Activated CD4-positive, alpha-beta T cell treated with anti-CD3 and anti-CD28 coated beads for 24 hours (primary cell): Measurements from ENCODE around the gene UXS1.

Source experiments
- DNase-seq, 2 donors: peaks; one replicate each; pipeline ENCODE4 v3.0.0-alpha.2; 2020; ENCODE audit warnings: low read depth in 2 of 2

UXS1 gene

DNA sequence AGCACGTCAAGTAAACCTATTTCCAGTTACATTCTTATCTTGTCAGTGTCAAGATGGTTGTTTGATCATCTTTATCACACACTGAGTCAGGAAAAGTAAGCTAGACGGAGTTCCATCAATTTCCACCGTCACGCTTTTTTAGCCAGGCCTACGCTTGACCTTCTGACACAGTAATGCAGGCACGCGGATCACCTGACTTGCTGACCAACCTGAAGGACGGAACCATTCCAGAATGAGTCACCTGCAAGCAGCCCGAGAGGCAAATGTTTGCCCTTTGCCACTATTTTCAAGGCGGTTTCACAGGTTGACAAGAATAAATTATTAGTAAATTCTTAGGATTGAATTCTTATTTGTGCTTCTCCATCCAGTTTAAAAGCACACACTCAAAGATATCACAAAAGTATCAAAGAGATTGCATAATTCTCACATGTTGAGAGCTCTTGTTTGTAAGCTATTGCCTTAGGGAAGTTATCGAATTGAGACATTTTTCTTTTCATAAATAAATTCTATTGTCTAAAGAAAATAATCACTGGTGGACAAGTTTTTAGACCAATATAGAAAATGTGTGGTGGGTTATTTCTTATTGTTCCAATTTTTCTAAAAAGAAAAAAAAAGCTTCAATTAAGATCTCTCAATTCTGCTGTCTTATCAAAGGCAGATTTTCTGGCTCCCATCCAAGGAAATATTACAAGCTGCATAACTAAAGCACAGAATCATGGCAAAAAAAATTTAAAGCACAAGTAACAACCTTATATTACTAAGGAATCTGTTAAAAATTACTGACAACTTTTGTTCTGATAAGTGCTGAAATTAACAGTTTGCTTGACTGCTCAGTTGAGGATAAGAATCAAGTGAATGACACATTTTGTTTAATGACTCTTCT lies 31.9 kb downstream of the UXS1 start:
- no peak for DNase-seq

DNA sequence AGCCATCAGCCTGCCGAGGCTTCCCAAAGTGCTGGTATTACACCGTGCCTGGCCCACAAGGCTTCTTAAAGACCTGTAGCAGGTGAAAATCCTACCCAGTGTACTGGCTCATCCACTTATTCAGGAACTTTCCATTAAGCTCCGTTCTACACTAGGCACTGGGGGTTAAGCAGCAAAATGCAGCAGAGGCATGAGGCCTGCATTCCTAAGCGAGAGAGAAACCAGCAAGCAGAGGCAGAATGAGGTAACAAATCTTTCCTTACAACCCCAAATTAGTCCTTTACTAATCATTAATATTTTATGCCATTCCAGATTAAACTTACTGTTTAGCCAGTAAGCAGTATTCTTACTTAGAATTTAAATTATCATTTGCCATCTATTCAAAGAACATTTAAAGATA lies 32.8 kb downstream of the UXS1 start:
- DNase-seq = no peak

DNA sequence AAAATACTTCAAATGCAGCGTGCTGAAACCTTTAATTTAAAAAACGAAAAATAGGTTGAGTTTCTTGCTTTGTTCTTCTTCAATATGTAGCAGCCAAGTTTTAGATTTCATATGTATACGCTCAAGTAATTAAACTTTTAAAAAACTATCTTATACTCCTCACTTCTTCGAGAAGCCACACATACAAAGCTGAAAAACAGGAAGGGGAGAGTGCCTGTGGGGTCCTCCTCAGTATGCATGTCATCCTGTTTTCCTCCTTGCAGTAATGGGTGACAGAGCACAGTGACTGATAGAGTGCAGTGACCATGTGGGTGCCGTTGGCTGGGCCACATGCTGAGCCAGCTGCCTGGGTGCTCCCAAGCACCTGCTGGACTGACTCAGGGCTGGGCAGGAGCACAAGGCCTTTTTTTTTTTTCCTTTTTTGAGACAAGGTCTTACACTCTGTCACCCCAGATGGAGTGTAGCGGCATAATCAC lies 33.3 kb downstream of the UXS1 start:
- no peak for DNase-seq

DNA sequence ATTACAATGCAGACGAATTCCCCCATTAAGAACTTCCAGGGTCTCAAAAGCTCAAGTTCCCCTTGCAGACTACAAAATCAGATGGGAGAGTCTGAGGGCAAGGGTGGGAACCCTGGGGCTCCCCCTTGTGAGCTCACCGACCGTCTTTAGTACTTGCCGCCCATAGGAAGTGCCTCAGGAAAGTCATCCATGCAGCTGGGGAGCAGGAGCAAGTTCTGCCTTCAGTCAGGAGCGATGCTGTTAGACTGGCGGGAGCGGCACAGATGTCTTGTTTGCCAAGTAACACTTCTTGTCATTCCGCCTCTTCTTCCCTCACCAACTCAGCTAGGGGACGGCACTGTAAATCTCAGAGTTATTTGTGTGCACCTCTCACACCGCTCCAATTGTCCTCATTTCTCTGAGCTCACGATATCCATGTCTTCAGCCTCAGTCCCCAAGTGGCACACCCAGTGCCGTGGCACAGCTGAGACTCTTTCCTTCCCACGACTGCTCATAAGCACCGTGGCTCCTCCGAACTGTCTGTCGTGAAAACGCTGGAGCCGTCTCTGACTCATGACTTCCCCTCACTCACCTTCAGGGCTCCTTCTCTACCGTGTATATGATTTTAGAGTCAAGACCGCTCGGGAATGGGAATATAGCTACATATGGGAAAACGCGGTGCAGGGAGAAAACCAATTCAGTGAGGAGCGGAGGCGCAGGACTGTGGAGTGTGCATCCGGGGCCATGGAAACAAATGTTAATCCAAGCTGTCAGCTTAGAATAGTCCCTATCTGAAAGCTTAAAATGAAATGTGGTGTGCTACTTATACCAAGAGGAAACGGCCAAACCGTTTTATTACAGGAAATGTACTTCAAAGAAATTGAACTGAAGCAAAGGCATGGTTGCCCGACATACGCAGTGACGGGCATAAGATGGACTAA lies 34.0 kb downstream of the UXS1 start:
- DNase-seq = peak in 1 of 2 donors; percentile 31

DNA sequence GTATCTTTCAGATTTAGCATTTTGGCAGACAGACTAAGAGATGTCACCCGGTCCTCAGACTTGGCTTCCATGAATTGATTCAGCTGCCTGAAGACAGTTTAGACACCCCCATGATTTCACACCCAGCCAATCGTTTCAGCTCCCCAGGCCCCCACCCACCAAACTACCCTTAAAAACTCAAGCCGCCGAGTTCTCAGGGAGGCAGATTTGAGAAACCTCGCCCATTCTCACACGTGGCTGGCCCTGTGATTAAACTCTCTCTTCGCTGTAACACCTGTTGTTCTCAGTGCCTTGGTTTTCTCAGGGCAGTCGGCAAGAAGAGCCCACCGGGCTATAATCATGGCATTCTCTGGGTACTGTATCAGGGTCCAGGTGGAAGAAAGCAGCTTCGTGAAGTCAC lies 35.2 kb downstream of the UXS1 start:
- DNase-seq = no peak

DNA sequence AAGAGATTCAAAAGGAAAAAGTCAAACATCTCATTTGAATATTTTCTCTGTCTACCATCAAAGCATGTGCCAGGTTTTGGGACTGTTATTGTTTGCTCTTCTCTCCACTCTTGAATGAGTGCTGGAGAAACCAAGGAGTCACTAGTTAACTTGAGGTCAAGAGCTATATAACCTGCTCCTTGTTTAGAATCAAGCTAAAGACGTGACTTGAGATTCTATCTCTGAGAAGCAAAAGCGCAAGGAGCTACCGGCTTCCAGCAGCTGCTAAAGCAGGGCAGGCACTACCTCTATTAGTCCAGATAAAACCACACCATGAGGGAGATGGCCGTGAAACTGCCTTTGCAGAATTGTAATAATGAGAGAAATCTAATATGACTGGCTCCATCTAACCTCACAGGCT lies 36.0 kb downstream of the UXS1 start:
- DNase-seq = no peak

DNA sequence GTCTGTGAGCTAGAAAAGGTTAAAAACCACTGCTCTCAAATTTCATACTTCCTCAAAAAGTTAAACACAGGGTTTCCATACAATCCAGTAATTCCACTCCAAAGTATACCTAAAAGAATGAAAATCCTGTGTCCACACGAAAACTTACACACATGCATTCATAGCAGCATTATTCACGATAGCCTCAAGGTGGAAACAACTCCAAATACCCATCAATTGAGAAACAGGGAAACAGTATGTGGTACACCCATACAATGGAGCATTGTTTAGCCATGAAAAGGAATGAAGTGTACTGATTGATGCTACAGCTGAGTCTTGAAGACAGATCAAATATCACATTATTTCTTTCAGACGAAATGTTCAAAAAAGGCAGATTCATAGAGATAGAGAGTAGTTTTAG lies 36.7 kb downstream of the UXS1 start:
- DNase-seq = no peak

DNA sequence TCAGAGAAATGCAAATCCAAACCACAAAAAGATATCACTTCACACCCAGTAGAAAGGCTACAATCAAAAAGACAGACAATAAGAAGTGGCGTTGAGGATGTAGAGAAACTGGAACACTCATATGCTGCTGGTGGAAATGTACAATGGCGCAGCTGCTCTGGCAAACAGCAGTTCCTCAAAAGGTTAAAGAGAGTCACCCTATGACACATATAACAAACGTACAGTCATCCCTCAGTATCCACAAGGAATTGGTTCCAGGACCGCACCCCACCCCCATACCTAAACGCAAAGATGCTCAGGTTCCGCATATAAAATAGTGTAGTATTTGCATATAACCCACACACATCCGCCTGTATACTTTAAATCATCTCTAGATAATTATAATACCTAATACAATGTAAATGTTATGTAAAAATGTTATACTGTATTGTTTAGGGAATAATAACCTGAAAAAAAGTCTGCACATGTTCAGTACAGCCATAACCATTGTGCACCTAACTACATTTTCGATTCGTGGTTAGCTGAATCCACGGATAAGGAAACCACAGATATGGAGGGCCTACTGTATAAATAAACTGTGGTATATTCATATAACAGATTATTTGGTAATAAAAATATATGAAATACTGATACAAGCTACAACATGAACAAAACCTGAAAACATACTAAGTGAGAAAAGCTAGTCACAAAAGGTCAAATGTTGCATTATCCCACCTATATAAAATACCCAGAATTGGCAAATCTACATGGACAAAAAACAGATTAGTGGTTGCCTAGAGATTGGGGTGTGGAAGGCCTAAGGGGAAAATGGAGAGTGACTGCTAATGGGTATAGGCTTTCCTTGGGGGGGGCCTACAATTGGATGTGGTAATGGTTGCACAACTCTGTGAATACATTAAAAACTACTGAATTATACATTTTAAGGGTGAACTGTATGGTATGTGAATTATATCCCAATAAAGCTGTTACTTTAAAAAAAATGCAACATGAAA lies 37.5 kb downstream of the UXS1 start:
- DNase-seq = no peak

DNA sequence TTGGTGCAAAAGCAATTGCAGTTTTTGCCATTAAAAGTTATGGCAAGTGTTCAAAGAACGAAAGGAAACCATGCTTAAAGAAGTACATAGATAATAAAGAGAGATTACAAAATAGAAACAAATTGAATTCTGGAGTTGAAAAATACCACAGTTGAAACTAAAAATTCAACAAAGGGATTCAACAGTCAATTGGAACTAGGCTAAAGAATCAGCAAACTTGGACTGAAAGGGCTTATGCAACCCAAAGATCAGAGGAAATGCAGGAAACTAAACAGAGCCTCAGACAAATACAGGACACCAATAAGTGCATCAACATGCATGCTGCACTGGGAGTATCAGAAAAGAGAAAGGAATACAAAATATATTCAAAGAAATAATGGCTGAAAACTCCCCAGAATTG lies 40.3 kb downstream of the UXS1 start:
- no peak for DNase-seq

DNA sequence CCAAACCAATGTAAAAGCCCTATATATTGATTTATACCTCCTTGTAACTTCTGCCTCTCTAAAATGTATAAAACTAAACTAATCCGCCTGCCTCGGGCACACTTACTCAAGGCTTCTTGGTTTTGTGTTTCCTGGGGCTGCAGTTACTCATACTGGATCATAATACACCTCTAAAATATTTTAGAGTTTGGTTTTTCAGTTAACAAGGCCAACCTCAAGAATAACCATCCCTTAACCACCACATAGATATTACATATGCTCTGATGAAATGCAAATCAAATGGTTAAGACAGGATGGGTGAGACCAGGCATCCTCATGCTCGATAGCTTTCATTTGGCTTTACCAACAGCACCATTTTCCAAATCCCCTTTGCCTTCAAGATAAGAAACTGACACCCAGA lies 46.4 kb downstream of the UXS1 start:
- no peak for DNase-seq

DNA sequence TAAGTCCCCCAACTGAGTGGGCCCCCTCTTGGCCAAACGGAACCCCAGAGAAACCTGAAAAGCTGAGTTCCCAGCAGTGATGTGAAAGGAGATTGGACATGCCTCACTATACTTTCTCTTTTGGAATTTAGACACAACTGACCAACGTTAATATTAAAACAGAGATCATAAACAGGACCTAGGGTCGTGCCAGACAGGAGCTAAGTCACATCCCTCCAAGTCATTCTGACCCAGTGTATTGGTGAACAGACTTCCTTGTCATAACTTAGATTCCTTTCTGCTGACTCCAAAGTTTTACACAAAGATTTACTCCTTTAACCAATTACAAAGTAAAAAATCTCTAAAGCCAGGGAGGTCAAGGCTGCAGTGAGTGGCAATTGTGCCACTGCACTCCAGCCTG lies 46.9 kb downstream of the UXS1 start:
- no peak for DNase-seq

DNA sequence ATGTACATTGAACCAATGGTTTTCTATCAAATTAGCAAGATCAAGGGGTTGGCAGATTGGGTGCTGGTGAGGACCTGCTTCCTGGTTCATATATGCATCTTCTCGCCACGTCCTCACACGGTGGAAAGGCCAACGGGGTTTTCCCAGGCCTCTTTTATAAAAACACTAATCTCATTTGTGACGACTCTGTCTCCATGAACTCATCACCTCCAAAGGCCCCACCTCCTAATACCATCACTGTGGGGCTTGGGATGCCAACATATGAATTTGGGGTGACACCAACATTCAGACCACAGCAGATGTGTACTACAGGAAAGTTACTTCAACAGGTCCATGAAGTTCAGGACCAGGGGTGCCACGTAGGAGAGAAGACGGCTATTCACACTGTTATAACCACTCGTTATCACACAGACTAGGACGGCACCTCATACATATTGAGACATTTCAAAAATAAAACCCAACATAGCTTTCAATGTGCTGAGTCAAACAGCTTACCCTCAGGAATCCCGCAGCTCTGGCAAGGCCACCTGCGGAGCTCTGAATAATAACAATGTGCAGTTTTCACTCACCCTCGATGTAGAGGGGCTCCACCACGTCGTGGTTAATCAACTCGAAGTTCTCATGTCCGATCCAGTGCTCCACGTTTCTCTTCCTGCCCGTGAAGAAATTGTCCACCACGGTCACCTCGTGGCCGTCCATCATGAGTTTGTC lies 49.3 kb downstream of the UXS1 start:
- DNase-seq = no peak

DNA sequence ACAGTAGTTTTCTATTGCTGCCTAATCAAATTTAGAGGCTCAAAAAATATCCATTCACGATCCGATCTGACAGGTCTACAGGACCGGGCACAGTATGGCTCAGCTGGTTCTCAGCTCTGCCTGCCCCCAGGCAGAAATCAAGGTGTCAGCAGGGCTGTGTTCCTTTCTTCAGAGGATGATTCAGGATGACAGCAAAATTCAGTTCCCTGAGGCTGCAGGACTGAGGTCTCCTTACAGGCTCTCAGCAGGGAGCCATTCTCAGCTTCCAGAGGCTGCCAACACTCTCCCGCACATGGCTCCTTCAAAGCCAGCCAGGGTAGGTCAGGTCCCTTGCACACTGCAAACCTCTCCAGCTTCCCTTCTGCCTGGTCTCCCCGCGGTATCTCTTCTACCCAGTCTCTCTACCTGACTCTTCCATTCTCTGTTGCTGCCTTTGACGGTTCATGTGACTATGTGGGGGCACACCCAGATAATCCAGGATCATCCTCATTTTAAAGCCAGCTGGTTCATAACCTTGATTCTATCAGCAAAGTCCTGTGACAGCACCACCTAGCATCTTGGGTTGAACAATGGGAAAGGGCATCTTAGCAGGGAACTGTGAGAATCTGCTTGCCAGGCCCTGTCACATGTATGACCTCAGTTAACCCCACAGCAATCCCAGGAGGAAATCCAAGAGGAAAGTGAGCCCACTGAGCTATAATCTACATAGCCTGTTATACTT lies 50.4 kb downstream of the UXS1 start:
- DNase-seq = no peak

DNA sequence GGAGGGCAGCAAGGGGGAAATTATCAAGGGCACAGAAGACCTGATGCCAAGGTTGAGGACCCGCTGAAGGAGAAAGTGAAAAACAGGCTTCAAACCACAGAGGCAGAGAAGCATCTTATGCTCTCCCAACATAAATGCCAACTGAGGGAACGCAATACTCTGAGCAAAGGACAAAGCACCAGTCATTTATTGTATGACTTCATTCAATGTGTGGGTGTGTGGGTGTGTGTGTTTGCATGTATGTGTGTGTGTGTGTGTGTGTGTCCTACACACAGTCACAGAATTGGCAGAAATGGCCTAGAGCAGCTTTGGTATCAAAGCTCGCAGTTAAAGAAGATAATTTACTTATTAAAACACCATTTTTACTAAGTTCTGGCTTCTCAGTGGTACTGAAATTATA lies 51.4 kb downstream of the UXS1 start:
- no peak for DNase-seq

DNA sequence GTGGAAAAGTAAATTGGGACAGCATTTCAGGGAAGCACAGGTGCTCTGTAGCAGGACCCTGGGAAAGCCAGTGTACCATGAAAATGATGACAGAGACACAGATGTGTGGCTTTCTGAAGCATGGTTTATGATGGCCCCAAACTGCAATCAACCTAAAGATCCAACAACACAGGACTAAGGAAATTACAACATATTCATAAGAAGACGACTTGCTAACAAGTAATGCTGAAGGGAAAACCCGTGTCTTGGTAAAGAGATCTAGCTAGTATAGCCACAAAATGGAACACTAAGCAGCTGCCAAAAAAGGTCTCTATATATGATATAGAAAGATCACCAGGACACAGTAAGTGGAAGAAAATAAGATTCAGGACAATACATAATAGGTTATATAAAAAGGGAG lies 53.2 kb downstream of the UXS1 start:
- no peak for DNase-seq

DNA sequence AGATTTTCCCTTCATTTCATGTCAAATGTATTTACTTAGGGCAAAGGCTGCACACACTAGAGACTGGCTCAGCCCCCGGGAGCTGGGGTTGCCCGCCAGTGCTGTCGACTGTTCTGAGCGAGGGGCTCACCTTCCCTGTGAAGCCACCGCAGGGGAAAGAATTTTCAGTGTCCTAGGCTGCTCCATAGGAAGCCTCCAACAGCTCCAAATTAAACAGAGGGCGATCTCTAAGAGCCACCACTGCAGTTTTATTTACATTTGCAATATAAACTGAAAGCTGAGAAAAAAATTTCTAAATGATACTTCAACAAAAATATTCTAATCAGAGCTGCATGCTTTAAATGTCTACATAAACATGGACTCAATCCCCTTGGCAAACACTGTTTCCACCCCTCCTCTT lies 54.0 kb downstream of the UXS1 start:
- DNase-seq = no peak

DNA sequence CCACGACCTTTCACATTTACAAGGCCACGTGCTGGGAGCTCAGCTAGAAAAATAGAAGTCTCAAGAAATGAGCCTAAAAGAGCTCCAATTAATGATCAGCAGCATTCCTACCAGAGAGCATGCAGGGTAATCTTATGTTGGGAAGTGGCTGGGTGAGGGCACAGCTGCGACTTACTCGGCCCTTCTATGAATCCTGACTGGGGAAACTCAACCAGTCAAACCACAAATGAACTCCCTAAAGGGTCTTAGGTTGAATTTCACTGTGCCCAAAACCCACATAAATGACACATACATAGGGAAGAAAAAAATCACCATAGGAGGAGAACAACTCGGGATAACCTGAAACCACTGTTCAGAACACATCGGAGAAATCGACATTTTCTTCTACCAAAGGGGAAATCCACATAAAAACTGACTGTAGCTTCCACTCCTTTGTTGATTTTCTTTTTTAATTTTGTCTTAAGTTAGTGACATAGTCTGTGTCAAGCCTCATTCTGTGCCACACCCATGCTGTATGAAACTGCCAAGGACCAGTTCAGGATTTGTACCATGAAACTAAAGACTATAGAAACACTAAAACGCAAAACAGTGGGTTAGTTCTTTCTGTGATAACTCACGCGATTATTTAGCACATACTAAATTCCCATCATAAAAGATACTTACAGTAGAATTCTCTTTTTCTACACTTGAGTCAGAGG lies 54.7 kb downstream of the UXS1 start:
- no peak for DNase-seq

DNA sequence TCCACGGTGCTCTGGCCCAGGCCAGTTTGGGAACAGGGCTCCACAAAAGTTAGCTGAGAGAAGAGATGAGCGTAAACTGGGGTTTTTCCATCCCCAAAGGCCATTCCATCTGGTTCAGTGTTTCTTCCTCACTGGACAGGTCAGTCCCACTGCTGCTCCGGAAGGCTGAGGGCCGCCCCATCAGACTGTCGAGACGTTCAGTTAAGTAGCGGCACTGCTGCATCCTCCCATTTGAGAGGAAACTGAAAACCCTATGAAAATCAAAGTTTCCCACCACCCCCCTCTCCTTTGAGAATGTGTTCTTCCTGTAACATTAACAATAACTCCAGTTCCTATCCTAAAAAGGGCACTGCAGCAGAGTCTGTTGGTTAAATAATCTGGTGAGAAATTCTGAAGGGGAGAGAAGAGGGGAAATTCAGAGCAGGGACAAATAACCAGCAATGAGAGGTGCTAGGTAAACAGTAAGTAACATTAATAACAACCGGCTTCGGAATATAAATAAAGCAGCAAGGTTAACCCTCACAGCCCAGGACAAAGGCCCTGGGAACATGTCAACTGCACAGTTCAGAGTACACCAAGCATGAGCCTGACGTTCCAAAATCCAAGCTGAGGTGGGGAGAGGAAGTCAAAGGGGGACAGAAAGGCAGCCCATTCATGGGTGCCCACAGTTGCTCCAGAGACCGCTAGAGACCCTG lies 55.4 kb downstream of the UXS1 start:
- no peak for DNase-seq
